Measurements from ENCODE around the gene DDO.
A peak's percentile ranks its signal among the peaks of the same experiment; 100 is the strongest.
"Not testable (repeated sequence)": the region's sequence is repeated elsewhere in the genome, so short reads cannot be mapped to it uniquely, and the experiment has no call there.

The DDO gene

GRCh38 chr6:110366256-110366655, 49.1 kb downstream of the DDO start:
- no peak for FAIRE-seq

- no peak for FAIRE-seq
Measured at GRCh38 chr6:110364364-110365105, 50.8 kb downstream of the DDO start.

- no peak for FAIRE-seq
Measured at GRCh38 chr6:110363748-110364147, 51.6 kb downstream of the DDO start.

GRCh38 chr6:110360676-110361075, 54.7 kb downstream of the DDO start:
- FAIRE-seq: no peak

GRCh38 chr6:110359556-110359955, 55.8 kb downstream of the DDO start:
- FAIRE-seq: peak; percentile 55

- FAIRE-seq: no peak
Measured at GRCh38 chr6:110358553-110359160, 56.7 kb downstream of the DDO start.

GRCh38 chr6:110357664-110358552, 57.5 kb downstream of the DDO start, which contains the start of gene METTL24:
METTL24 (minus strand) TSS chr6:110358349; CDS start chr6:110358272, 77 bp downstream.
- FAIRE-seq: no peak

GRCh38 chr6:110357298-110357663, 58.1 kb downstream of the DDO start:
- peak; percentile 33 for FAIRE-seq

- no peak for FAIRE-seq
Measured at GRCh38 chr6:110356778-110357177, 58.6 kb downstream of the DDO start.

- peak; percentile 90 for FAIRE-seq
Measured at GRCh38 chr6:110355727-110356126, 59.6 kb downstream of the DDO start.

GRCh38 chr6:110355022-110355421, 60.4 kb downstream of the DDO start:
- peak; percentile 80 for FAIRE-seq

- FAIRE-seq: no peak
Measured at GRCh38 chr6:110354153-110354552, 61.2 kb downstream of the DDO start.

GRCh38 chr6:110353457-110354001, 61.8 kb downstream of the DDO start:
- no peak for FAIRE-seq

GRCh38 chr6:110352563-110353262, 62.7 kb downstream of the DDO start:
- peak; percentile 27 for FAIRE-seq

- no peak for FAIRE-seq
Measured at GRCh38 chr6:110351986-110352385, 63.4 kb downstream of the DDO start.

GRCh38 chr6:110351546-110351945, 63.8 kb downstream of the DDO start:
- no peak for FAIRE-seq

- FAIRE-seq: not testable (repeated sequence)
Measured at GRCh38 chr6:110350593-110350992, 64.8 kb downstream of the DDO start.

- FAIRE-seq: no peak
Measured at GRCh38 chr6:110348961-110349690, 66.2 kb downstream of the DDO start.

- no peak for FAIRE-seq
Measured at GRCh38 chr6:110345025-110345424, 70.3 kb downstream of the DDO start.

GRCh38 chr6:110342759-110343158, 72.6 kb downstream of the DDO start:
- no peak for FAIRE-seq
